ENCODE results near the gene CKAP2L.
"Not testable (repeated sequence)": the region's sequence is repeated elsewhere in the genome, so short reads cannot be mapped to it uniquely, and the experiment has no call there.

The CKAP2L gene

GRCh38 chr2:112725545-112726457, 38.6 kb downstream of the CKAP2L start:
- no peak for DNase-seq

DNA sequence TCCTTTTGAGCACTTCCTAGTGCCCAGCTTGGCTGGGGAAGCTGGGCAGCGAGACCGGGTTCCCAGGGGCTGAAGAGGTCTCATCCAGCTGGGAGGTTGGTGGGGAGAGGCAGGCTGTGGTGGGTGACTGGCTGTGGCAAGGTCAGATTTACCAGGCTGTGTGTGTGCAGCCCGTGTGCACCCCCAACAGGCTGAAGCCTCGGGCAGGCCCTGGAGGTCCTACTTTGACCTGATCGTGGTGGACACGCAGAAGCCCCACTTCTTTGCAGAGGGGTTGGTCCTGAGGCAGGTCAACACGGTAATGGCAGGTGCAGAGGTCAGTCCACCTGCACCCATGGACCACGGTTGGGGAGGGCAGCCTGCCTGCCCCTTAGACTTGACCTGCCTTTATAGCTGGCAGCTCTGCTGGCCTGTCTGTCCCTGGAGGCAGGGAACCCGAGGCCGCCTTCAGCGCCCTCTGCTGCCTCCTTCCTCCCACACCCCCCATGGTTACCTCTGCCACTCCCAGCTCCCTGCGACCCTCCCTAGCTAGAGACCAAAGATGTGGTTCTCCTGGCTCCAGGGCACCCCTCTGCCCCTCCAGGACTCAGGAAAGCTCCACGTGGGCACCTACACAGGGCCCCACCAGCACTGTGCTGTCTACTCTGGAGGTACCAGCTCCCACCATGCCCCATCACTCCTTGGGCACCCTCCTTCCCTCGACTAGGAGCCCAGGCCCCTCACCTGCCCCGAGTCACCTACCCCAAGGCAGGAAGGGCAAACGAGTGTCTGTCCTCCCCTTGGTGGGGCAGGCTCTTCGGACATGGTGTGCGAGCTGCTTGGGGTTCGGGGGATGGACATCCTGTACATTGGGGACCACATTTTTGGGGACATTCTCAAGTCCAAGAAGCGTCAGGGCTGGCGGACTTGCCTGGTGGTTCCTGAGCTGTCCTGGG, 39.6 kb downstream of the CKAP2L start:
- DNase-seq: no peak

- no peak for DNase-seq
These were observed 40.4 kb downstream of the CKAP2L start for GRCh38 chr2:112723995-112724394.

GRCh38 chr2:112723547-112723940, 40.9 kb downstream of the CKAP2L start:
- DNase-seq: no peak

DNA sequence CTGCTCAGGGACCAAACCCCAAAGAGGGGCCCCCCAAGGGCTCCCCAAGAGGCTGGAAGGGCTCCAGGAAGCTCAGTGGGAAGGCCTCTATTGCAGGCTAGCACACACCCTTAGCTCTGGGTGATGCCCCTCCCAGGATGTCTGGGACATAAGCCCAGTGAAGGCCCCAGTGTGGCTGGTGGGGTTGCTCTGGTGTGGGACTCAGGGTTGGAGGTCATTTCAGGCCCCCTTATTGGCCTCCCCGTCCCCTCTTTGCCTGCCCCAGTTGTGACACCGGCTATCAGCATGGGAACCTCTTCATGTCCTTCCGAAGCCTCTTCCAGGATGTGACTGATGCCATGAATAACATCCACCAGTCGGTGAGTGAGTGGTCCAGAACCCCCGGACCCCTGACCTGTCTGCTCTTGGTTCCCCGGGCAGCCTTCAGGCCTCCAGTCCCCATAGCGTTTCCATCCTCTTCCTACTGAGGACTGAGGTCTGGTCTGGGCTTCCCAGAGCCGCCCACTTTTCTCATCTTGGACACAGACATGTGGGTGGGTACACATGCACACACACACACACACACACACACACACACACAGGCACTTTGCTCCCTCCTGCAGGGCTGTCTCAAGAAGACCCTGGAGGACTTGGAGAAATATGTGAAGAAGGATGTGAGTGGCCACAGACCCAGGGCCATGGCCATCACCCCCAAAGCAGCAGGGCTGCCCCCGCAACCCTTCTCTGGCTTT, 41.4 kb downstream of the CKAP2L start:
- DNase-seq: no peak

GRCh38 chr2:112721819-112722522, 42.4 kb downstream of the CKAP2L start:
- no peak for DNase-seq

DNA sequence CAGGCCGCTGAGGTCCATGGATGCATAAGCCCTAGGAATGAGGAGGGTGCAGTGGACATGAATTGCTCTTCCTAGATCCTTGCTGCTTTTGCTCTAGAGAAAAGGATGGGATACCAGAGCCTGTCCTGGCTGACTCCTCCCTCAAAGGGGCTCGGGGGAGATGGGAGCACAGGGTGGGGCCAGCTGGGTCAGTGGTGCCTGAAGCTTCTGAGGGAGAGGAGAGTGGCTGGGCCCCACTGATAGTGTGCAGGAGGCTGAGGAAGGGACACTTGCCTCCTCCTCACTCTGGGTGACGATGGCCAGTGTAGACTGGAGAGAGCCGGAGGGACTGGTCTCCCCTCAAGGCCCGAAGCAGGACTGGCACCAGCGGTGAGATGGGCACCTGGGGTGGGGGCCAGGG, 43.6 kb downstream of the CKAP2L start, which contains the start of gene NT5DC4:
NT5DC4 (plus strand) TSS at position 236 of the 400 bp plus-strand sequence; CDS start at position 296, 60 bp downstream.
- DNase-seq: no peak

DNA sequence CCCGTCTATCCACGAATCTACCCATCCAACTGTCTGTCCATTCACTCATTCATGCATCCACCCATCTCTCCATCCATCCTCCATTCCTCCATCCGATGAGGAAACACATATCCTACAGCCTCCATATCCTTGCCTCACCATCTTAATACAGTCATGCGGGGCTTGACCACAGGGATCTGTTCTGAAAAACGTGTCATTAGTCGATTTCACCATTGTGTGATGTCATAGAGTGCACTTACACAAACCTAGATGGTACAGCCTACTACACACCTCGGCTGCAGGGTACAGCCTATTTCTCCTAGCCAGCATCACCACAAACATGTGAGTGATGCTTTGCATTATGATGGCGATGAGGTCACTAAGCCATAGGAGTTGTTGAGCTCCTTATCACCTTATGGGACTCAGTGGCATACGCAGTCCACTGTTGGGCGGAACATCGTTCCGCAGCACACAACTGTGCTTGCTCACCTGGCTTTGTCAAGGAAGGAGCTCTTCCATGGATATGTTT, 45.5 kb downstream of the CKAP2L start:
- DNase-seq: no peak

- not testable (repeated sequence) for DNase-seq
These were observed 47.5 kb downstream of the CKAP2L start for GRCh38 chr2:112716826-112717352.

- DNase-seq: not testable (repeated sequence)
These were observed 48.3 kb downstream of the CKAP2L start for GRCh38 chr2:112716094-112716493.

DNA sequence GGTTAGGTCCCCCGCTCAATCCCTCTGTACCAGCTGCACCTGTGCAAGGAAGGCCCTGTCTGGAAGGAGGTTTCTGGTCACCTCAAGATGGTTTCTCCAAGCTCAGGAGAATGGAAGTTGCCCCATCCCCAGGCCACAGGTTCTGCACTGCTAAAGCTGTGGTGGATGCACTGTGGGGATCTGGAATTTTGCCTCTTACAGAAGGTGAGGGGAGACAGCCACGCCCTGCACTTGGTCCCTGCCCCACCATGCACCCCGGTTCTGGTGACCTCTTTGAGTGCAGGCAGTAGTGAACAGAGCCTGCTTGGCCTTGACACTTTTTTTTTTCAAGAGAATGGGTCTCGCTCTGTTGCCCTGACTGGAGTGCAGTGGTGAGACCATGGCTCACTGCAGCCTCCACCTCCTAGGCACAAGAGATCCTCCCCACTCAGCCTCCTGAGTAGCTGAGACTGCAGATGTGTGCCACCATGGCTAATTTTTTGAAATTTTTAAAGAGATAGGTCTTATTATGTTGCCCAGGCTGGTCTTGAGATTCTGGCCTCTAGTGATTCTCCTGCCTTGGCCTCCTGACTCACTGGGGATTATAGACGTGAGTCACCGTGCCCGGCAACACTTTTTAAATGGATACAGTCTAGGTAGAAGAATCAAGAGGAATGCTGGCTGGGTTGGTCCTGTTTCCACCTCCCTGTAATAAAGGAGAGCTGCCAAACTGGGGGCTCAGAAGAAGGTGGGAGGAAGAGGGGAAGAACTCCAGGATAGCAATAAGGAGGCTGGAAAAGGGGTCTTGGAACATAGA, 49.4 kb downstream of the CKAP2L start:
- DNase-seq: no peak

DNA sequence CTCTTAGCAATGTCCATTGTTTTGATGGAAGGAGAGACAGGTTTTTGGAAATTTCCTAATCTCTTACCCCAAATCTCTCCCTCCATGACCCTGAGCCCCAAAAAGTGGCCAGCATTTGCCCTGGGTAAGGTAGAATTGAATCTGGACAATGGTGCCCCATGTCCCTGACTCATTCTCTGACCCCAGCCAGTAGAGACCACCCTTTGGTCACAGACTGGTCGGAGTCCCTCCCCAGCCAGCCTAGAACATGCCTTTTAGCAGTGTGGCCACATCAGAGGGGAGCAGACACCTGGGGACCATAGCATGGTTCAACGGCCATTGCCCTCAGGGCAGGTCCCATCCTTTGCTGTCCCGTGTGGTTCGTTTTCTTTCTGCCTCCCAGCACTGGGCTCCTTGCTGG, 50.1 kb downstream of the CKAP2L start:
- no peak for DNase-seq

DNA sequence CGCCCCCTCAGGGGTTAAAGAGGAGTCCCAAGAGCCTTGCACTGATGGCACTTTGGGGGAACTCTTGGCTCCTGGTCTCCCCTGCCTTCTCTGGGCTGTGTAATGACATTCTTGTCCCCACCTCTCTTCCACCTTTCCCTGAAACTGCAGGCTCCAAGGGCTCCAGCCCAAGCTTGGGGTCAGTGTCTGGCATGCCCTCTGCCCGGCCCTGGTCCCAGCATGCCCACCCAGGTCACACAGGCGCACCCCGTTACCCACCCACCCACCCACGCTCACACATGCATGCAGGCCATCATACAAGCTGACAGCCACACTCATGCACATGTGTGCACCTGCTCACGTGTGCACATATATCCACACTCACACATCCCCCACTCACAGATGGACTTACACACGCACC, 50.5 kb downstream of the CKAP2L start:
- no peak for DNase-seq

DNA sequence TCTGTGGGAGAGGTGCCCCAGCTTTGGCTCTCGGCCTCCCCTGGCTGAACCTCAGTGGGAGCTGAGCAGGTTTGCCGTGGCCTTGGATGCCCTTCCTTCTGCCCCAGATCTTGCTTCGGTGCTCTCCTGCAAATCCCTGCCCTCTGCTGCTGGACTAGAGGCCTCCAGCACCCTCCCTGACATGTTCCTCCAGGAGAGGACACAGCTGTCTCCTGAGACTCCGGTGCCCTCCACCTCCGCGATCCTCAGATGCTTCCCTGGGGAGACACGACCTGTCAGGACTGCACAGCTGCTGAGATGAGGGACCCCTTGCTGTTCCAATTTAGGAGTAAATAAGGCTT, 50.9 kb downstream of the CKAP2L start:
- no peak for DNase-seq

GRCh38 chr2:112712903-112713584, 51.4 kb downstream of the CKAP2L start:
- no peak for DNase-seq

GRCh38 chr2:112712465-112712864, 51.9 kb downstream of the CKAP2L start:
- no peak for DNase-seq

- DNase-seq: no peak
These were observed 53.3 kb downstream of the CKAP2L start for GRCh38 chr2:112710956-112711750.

DNA sequence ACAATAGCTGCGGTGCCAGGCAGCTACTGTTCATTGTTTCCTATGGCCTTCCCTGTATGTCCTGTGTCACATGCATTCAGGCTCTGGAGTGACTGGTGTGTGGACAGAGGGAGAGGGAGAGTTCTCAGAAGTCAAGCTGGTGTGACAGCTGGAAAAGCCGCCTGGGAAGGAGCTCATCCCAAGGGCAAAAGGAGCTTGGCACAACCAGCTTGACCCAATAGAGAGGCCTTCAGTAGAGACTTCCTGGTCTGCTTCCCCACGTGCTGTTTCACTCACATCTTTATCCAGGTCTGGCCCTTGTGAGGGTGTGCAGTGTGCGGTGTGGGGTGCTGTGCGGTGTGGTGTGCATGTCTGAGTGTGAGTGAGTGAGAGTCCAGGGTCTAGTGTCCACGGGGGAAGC, 54.7 kb downstream of the CKAP2L start:
- DNase-seq: no peak

DNA sequence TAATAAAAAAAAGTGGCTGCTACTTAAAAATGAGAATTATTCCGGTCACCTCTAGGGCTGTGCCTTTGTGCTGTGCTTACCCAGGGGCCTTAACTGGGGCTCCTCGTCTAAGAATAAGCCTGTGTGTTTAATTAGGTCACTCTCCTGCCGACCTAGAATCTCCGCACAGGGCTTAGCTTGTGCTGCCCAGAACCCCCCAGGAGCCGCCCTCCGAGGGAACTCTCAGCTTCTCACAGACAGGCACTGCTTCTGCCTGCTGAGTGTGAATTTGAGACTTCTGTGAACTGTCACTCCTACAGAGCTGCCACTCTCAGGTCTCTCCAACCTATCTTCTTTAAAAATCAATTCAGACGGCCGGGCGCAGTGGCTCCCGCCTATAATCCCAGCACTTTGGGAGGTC, 55.4 kb downstream of the CKAP2L start:
- DNase-seq: no peak
